Measurements from ENCODE around the gene LYST. TPM values are rescaled to one million over a fixed set of nuclear protein-coding genes. Genes with fewer than 3 reads are reported as not detected.
A peak's percentile ranks its signal among the peaks of the same experiment; 100 is the strongest.

LYST gene
- total RNA-seq, 1 donor = 88.9 TPM

GRCh38 chr1:235875036-235875597 lies 8.4 kb upstream of the LYST start:
- no peak overlapping the region for H3K4me3 ChIP-seq (ENCODE audit: low read depth, low read length)
- TF ChIP-seq, protein P1, sequence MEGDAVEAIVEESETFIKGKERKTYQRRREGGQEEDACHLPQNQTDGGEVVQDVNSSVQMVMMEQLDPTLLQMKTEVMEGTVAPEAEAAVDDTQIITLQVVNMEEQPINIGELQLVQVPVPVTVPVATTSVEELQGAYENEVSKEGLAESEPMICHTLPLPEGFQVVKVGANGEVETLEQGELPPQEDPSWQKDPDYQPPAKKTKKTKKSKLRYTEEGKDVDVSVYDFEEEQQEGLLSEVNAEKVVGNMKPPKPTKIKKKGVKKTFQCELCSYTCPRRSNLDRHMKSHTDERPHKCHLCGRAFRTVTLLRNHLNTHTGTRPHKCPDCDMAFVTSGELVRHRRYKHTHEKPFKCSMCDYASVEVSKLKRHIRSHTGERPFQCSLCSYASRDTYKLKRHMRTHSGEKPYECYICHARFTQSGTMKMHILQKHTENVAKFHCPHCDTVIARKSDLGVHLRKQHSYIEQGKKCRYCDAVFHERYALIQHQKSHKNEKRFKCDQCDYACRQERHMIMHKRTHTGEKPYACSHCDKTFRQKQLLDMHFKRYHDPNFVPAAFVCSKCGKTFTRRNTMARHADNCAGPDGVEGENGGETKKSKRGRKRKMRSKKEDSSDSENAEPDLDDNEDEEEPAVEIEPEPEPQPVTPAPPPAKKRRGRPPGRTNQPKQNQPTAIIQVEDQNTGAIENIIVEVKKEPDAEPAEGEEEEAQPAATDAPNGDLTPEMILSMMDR (IDR thresholded peaks at IDR 0.05; ENCODE audit: insufficient read depth, low read depth, low read length) = no peak
- DNase-seq (ENCODE audit: low read depth) = no peak

DNA sequence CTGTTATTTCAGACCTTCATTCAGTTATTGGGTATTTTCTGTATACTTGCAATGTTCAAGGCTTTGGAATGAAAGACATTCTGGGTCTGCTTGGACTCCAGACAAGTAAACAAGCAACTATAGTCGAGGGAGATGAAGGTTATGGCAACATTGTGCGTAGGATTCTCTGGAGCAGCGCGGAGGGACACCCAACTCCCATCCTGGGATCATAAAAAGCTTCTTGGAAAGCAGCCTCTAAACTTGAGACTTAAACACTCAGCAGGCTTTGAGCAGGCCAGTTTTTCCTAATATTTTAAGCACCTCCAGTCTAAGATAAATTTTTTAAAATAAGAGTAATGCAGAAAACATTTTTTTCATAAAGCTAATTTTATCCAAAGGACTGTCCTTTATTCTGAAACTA lies 7.6 kb upstream of the LYST start:
- TF ChIP-seq, protein P1 (IDR thresholded peaks at IDR 0.05; ENCODE audit: insufficient read depth, low read depth, low read length) = no peak
- H3K4me3 ChIP-seq (ENCODE audit: low read depth, low read length) = no peak overlapping the region
- peak; percentile 48 for DNase-seq (ENCODE audit: low read depth)

- H3K4me3 ChIP-seq (ENCODE audit: low read depth, low read length) = no peak overlapping the region
- TF ChIP-seq, protein P1 (IDR thresholded peaks at IDR 0.05; ENCODE audit: insufficient read depth, low read depth, low read length) = no peak
- DNase-seq (ENCODE audit: low read depth) = no peak
These were observed 6.9 kb upstream of the LYST start for GRCh38 chr1:235873571-235873970.

- DNase-seq (ENCODE audit: low read depth) = no peak
- no peak overlapping the region for H3K4me3 ChIP-seq (ENCODE audit: low read depth, low read length)
- TF ChIP-seq, protein P1 (IDR thresholded peaks at IDR 0.05; ENCODE audit: insufficient read depth, low read depth, low read length) = no peak
These were observed 6.3 kb upstream of the LYST start for GRCh38 chr1:235873045-235873444.

DNA sequence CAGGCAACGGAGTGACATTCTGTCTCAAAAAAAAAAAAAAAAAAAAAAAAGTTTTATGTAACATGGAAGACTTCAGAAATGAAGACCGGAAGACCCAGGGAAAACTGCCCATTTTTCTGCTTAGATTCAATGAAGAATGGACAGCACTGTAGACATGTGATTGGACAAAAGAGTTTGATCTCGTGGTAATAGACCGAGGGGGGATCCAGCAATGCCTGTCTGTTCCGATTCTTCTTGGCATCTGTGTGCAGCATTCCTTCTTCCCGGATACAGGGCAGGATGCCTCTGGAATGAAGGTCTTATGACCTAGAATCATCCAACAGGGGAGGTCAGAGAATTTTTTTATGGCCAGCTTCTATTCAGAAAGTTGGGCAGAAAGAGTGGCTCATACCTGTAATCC lies 5.6 kb upstream of the LYST start:
- TF ChIP-seq, protein P1 (IDR thresholded peaks at IDR 0.05; ENCODE audit: insufficient read depth, low read depth, low read length) = no peak
- H3K4me3 ChIP-seq (ENCODE audit: low read depth, low read length) = no peak overlapping the region
- no peak for DNase-seq (ENCODE audit: low read depth)

- H3K4me3 ChIP-seq (ENCODE audit: low read depth, low read length) = no peak overlapping the region
- TF ChIP-seq, protein P1 (IDR thresholded peaks at IDR 0.05; ENCODE audit: insufficient read depth, low read depth, low read length) = no peak
- DNase-seq (ENCODE audit: low read depth) = no peak
These were observed 1.3 kb upstream of the LYST start for GRCh38 chr1:235867903-235868469.

Data from fibroblast of villous mesenchyme (primary cell).